Stimulated activated CD8-positive, alpha-beta memory T cell treated with anti-CD3 and anti-CD28 coated beads, Interleukin-4, amount 100 ng/mL, for 4 hours (primary cell): ENCODE data around the gene ZBTB7A.

ENCODE experiments used
- DNase-seq, 2 donors: peaks; one replicate each; pipeline ENCODE4 v3.0.0-alpha.2; 2020; ENCODE audit warnings: low read depth in 2 of 2, low spot score in 1 of 2

Gene ZBTB7A

DNA sequence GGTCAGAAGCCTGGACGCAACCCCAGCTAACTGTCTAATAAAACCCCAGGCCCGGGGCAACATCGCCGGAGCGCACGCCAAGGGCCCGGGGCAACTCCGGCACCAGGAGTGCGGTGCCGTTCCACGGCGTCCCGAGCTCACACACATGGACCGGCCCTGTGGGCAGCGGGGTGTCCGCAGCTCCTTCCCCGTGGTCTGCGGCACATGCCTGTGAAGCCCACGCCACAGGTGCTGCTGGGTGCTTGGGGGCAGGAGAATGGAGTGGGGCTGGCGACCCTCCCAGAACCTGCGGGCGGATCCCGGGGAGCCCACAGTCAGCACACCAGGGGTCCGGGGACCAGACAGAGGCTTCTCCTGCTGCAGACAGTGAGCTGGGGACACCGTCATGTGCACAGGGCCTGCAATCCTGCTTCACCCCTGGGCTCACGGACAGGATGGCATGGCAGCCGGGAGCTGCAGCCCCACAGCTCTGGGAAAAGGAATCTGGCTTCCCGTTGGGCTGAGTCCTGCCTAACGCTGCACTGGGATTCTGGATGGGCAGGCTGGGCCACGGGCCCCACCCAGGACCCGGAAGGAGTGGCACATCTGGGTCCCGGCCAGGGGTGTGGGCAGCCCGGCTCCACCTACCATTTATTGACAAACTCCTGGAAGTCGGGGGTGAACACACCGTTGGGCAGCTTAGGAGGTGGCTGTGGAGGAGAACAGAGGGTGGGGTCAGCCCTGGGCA, 28.2 kb upstream of the ZBTB7A start:
- DNase-seq, result no peak

- no peak for DNase-seq
Observed at GRCh38 chr19:4094291-4094690, 27.6 kb upstream of the ZBTB7A start.

DNA sequence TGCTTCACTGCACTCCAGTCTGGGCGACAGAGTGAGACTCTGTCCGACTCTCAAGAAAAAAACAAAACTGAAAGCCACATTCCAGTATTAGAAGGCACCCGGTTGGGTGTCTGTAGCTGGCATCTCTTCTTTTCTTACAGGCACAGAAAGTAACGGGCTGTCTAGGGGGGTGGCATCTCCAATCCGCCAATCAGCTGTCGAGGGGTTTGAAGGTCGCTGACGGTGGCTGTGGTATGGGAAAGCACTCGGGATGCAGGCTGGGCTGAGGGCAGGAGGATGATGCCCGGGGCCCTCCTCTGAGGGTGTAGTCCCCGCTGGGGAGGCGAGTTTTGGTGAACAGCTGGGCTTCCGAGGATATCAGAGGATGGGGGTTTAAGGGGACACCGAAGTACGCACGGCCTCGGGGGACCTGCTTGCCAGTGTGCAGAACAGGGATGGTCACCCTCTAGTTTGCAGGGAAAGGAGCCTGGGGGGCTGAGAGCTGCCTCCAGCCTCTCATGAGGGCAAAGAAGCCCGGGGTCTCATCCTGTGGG, 27.0 kb upstream of the ZBTB7A start:
- DNase-seq, result no peak

GRCh38 chr19:4090356-4091220, 23.9 kb upstream of the ZBTB7A start:
- DNase-seq, result no peak

- no peak for DNase-seq
Observed at GRCh38 chr19:4089946-4090345, 23.2 kb upstream of the ZBTB7A start.

- DNase-seq, result peak in 1 of 2 donors; percentile 29
Observed at GRCh38 chr19:4089400-4089908, 22.8 kb upstream of the ZBTB7A start.

DNA sequence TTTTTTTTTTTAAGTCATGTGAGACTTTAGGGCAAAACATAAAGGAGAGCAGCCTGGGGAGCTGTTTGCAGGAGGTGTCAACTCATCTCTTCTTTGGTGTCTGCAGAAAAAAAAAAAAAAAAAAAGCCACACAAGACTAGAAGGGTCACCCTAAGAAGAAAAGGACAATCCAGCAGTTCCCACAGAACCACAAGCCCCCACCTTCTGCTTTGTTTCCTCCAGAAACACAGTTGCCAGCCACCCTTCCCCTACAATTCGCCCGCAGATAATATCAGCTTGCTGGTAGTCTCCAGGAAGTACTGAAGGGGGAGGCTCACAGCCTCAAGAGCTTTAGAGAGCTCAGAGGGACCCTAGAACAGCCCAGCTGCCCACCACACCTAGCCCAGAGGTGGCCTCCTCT, 22.3 kb upstream of the ZBTB7A start:
- DNase-seq, result no peak

- DNase-seq, result no peak
Observed at GRCh38 chr19:4087787-4088679, 21.3 kb upstream of the ZBTB7A start.

GRCh38 chr19:4086411-4086867, 19.7 kb upstream of the ZBTB7A start:
- DNase-seq, result no peak

GRCh38 chr19:4084547-4084877, 17.8 kb upstream of the ZBTB7A start:
- no peak for DNase-seq

DNA sequence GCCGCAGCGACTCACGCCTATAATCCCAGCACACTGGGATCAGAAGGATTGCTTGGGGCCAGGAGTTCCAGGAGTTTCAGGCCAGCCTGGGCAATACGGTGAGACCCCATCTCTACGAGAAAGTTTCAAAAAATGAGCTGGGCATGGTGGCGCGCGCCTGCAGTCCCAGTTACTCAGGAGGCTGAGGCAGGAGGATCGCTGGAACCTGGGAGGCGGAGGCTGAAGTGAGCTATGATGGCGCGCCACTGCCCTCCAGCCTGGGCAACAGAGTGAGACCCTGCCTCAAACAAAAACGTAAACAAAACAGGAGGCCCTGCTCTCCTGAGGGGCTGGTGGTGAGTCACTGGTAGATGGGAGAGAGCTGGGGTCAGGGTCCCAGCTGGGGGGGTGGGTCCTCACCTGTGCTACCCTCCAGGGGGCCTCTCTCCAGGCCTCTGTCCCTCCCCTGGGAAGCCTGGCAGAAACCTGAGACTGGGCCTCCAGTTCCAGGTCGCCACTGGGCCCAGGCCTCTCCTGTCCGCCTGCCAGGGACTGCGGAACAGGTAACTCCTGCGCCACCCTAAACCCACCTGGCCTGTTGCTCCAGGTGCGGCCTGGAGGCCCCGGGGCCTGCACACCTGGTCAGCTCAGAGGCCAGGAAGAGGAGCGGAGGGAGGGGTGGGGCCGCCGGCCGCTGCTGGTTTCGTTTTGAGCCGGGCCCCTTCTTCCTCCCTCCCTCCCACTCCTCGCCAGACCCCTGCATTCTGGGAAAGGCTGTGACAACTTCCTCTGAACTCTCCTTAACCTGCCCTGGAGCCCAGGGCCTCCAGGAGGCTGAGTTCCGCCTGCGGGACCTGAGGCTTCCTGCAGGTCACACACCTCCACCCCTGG, 17.2 kb upstream of the ZBTB7A start:
- no peak for DNase-seq

GRCh38 chr19:4082172-4082571, 15.5 kb upstream of the ZBTB7A start:
- DNase-seq, result no peak

GRCh38 chr19:4081441-4082129, 14.9 kb upstream of the ZBTB7A start:
- no peak for DNase-seq

GRCh38 chr19:4080473-4080872, 13.8 kb upstream of the ZBTB7A start:
- DNase-seq, result no peak

- no peak for DNase-seq
Observed at GRCh38 chr19:4077800-4078684, 11.3 kb upstream of the ZBTB7A start.

GRCh38 chr19:4077007-4077374, 10.3 kb upstream of the ZBTB7A start:
- DNase-seq, result no peak

DNA sequence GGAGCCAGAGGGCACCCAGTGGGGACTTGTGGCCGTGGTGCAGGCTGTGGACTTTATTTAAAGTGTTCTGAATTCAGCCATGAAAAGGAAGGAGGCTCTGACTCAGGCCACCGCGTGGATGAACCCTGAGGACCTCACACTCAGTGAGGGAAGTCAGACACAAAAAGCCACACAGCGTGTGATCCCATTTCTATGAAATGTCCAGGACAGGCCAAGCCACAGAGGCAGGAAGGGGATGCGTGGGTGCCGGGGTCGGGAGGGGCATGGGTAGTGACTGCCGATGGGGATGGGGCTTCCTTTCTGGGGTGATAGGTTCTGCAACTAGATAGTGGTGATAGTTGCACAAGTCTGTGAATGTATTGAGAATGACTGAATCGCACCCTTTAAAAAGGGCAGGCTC, 8.7 kb upstream of the ZBTB7A start:
- no peak for DNase-seq

DNA sequence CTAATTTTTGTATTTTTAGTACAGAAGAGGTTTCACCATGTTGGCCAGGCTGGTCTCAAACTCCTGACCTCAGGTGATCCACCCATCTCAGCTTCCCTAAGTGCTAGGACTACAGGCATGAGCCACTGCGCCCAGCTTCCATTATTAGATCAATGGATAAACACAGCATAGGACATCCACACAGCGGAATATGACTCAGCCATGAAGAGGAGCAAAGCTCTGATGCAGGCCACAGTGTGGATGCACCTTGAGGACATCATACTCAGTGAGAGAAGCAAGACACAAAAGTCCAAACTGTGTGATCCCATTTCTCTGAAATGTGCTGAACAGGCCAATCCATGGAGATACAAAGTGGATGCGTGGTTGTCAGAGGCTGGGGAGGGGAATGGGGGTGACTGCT, 4.9 kb upstream of the ZBTB7A start:
- DNase-seq, result no peak
